Prostate gland (tissue), 2 donors: ENCODE data around the gene PGPEP1. TPM values are rescaled to one million over a fixed set of nuclear protein-coding genes. Genes with fewer than 3 reads are reported as not detected.

ENCODE experiments used
- DNase-seq: peaks from one replicate; pipeline ENCODE4 v3.0.0-alpha.2; 2019; ENCODE audit warnings: low spot score
- H3K27ac ChIP-seq, 2 donors: fragments of 200-600 bp; sonication (generic); 2 replicates each; pipeline ENCODE4 v1.5.1; 2017 to 2019
- H3K27me3 ChIP-seq: fragments of 200-600 bp; sonication (generic); replicated peaks from 2 replicates; pipeline ENCODE4 v1.5.1; 2019; ENCODE audit not compliant: insufficient read depth
- H3K36me3 ChIP-seq, 2 donors: fragments of 200-600 bp; sonication (generic); 1 replicate in 1 of 2; 2 replicates in 1 of 2; pipeline versions ENCODE4 v1.5.1 to v1.8.1; 2017 to 2019
- H3K4me1 ChIP-seq: fragments of 200-600 bp; sonication (generic); replicated peaks from 2 replicates; pipeline ENCODE4 v1.5.1; 2019
- H3K4me3 ChIP-seq, 2 donors: fragments of 200-600 bp; sonication (generic); 2 replicates each; pipeline ENCODE4 v1.5.1; 2017 to 2019
- H3K9me3 ChIP-seq: fragments of 200-600 bp; sonication (generic); 2 replicates; pipeline ENCODE4 v1.5.1; 2017
- POLR2A ChIP-seq: fragments of 450-650 bp; IDR thresholded peaks from one replicate; pipeline ENCODE4 v1.6.1; 2016; ENCODE audit warnings: antibody characterized with exemption, mild to moderate bottlenecking
- POLR2AphosphoS5 ChIP-seq: sonication (generic); formaldehyde crosslinking; IDR thresholded peaks from one replicate; pipeline ENCODE4 v1.6.1; 2017; ENCODE audit warnings: antibody characterized with exemption
- WGBS: methylation state at CpG from one replicate; pipeline ENCODE4 v1.1.5; 2018; 5-methylcytosine and 5-hydroxymethylcytosine counted together
- intact Hi-C: fragments of 100-400 bp; cut with DNase I; formaldehyde crosslinking; loops from one replicate; pipeline ENCODE4 v1.14.2; 2022
- total RNA-seq, 2 donors: library from RNA; depleted of rRNA; stranded (reverse); fragments of >200 nt; gene quantifications; one replicate each; pipeline ENCODE4 v1.1.0, GENCODE V29; 2016
- TF ChIP-seq, protein P1 (sequence below), 4 experiments: fragments of 200-600 bp in 2 of 4; fragments of 450-650 bp in 2 of 4; sonication (generic) in 2 of 4; IDR thresholded peaks; 1 replicate in 3 of 4; 2 replicates in 1 of 4; pipeline ENCODE4 v1.5.1; 2016 to 2019; ENCODE audit warnings: antibody characterized with exemption in 4 of 4, mild to moderate bottlenecking in 2 of 4, moderate library complexity in 2 of 4

The PGPEP1 gene
- total RNA-seq, 2 donors from 2014 or later = 18.0 to 37.3 TPM

- intact Hi-C loops = no loop called here
- no peaks in the 10 kb centered on the region for H3K27me3 ChIP-seq
Observed at GRCh38 chr19:18292810-18293641, 47.4 kb upstream of the PGPEP1 start.

GRCh38 chr19:18293642-18294466 is 46.5 kb upstream of the PGPEP1 start:
- 56% methylated on average over 18 of the region's 18 CpGs for WGBS

More at GRCh38 chr19:18292810-18293641, 47.4 kb upstream of the PGPEP1 start:
- WGBS = 15% methylated on average over 31 of the region's 31 CpGs
- Histone ChIP-seq H3K9me3 (no peaks in the 10 kb centered on the region), H3K4me3 (peak overlapping the region; percentile 61 to 65), H3K36me3 (no peaks in the 10 kb centered on the region), H3K4me1 (no peaks in the 10 kb centered on the region), H3K27ac (peak overlapping the region; percentile 97 to 98)
- TF ChIP-seq POLR2A (no peak), POLR2AphosphoS5 (no peak)
- TF ChIP-seq, protein P1, sequence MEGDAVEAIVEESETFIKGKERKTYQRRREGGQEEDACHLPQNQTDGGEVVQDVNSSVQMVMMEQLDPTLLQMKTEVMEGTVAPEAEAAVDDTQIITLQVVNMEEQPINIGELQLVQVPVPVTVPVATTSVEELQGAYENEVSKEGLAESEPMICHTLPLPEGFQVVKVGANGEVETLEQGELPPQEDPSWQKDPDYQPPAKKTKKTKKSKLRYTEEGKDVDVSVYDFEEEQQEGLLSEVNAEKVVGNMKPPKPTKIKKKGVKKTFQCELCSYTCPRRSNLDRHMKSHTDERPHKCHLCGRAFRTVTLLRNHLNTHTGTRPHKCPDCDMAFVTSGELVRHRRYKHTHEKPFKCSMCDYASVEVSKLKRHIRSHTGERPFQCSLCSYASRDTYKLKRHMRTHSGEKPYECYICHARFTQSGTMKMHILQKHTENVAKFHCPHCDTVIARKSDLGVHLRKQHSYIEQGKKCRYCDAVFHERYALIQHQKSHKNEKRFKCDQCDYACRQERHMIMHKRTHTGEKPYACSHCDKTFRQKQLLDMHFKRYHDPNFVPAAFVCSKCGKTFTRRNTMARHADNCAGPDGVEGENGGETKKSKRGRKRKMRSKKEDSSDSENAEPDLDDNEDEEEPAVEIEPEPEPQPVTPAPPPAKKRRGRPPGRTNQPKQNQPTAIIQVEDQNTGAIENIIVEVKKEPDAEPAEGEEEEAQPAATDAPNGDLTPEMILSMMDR (IDR thresholded peaks at IDR 0.05) = no peak
- peak; percentile 45 for DNase-seq

GRCh38 chr19:18294467-18294864 is 45.9 kb upstream of the PGPEP1 start:
- WGBS = 38% methylated on average over 7 of the region's 9 CpGs
- H3K27ac ChIP-seq = peak overlapping the region in 1 of 2 donors; percentile 98
- H3K36me3 ChIP-seq = no peaks in the 10 kb centered on the region
- no peak overlapping the region for H3K4me3 ChIP-seq
- H3K9me3 ChIP-seq = no peaks in the 10 kb centered on the region
- no peaks in the 10 kb centered on the region for H3K4me1 ChIP-seq
- DNase-seq = peak; percentile 41
- H3K27me3 ChIP-seq = no peaks in the 10 kb centered on the region
- TF ChIP-seq, protein P1 (IDR thresholded peaks at IDR 0.05) = no peak
- TF ChIP-seq POLR2AphosphoS5 (no peak), POLR2A (no peak)
- intact Hi-C loops = no loop called here

More at GRCh38 chr19:18293642-18294466, 46.5 kb upstream of the PGPEP1 start:
- H3K36me3 ChIP-seq = no peaks in the 10 kb centered on the region
- H3K4me3 ChIP-seq = no peak overlapping the region
- no peak for TF ChIP-seq POLR2AphosphoS5
- TF ChIP-seq POLR2A = no peak
- TF ChIP-seq, protein P1 (IDR thresholded peaks at IDR 0.05) = no peak
- H3K9me3 ChIP-seq = no peaks in the 10 kb centered on the region
- no peaks in the 10 kb centered on the region for H3K4me1 ChIP-seq
- H3K27ac ChIP-seq = peak overlapping the region; percentile 97 to 98
- intact Hi-C loops = no loop called here
- no peak for DNase-seq
- H3K27me3 ChIP-seq = no peaks in the 10 kb centered on the region

- H3K27me3 ChIP-seq = no peaks in the 10 kb centered on the region
- H3K4me1 ChIP-seq = no peaks in the 10 kb centered on the region
- TF ChIP-seq POLR2AphosphoS5 = no peak
- no peak for TF ChIP-seq POLR2A
- TF ChIP-seq, protein P1 (IDR thresholded peaks at IDR 0.05) = no peak
- no peak overlapping the region for H3K4me3 ChIP-seq
- no peak overlapping the region for H3K27ac ChIP-seq
- intact Hi-C loops = no loop called here
- no peaks in the 10 kb centered on the region for H3K36me3 ChIP-seq
- DNase-seq = no peak
- WGBS = 86% methylated on average over 4 of the region's 4 CpGs
- H3K9me3 ChIP-seq = no peaks in the 10 kb centered on the region
Observed at GRCh38 chr19:18295034-18295451, 45.4 kb upstream of the PGPEP1 start.
